Tibial nerve (tissue), 4 donors: ENCODE data around the gene SOX5.

ENCODE experiments used
- EP300 ChIP-seq, 2 donors: sonication (generic); formaldehyde crosslinking; IDR thresholded peaks; one replicate each; pipeline ENCODE4 v1.6.1; 2017; ENCODE audit warnings: antibody characterized with exemption in 2 of 2, mild to moderate bottlenecking in 1 of 2
- TF ChIP-seq, protein P1 (sequence below), 5 experiments: fragments of 200-600 bp in 3 of 5; fragments of 450-650 bp in 2 of 5; sonication (generic) in 3 of 5; IDR thresholded peaks; one replicate each; pipeline ENCODE4 v1.5.1; 2016 to 2019; ENCODE audit warnings: antibody characterized with exemption in 5 of 5, mild to moderate bottlenecking in 3 of 5, moderate library complexity in 2 of 5

DNA sequence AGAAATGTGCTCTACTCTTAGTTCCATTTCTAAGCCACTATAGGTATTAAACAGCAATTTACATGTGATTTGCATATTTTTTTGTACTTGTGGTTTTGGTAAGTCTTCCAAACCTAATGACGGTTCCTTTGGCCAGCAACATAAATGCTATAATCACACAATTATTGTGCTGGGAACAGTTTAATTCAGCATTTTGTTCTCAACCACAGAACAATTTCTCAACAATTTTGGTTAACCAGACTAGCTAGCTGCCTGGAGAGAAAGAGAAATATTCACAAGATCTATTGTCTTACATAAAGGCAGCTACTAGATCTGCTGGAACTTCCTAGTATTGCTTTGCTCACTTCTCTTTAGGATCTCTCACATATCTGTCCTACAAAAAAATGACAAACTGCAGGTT lies 265.3 kb downstream of the SOX5 start:
- no peak for TF ChIP-seq EP300 (IDR thresholded peaks at IDR 0.05)
- TF ChIP-seq, protein P1, sequence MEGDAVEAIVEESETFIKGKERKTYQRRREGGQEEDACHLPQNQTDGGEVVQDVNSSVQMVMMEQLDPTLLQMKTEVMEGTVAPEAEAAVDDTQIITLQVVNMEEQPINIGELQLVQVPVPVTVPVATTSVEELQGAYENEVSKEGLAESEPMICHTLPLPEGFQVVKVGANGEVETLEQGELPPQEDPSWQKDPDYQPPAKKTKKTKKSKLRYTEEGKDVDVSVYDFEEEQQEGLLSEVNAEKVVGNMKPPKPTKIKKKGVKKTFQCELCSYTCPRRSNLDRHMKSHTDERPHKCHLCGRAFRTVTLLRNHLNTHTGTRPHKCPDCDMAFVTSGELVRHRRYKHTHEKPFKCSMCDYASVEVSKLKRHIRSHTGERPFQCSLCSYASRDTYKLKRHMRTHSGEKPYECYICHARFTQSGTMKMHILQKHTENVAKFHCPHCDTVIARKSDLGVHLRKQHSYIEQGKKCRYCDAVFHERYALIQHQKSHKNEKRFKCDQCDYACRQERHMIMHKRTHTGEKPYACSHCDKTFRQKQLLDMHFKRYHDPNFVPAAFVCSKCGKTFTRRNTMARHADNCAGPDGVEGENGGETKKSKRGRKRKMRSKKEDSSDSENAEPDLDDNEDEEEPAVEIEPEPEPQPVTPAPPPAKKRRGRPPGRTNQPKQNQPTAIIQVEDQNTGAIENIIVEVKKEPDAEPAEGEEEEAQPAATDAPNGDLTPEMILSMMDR (IDR thresholded peaks at IDR 0.05): no peak
